A204.1 (cell line): ENCODE measurements around the gene ZC3H11A.
"Not testable (repeated sequence)": the region's sequence is repeated elsewhere in the genome, so short reads cannot be mapped to it uniquely, and the experiment has no call there.

Source experiments
- FAIRE-seq: peaks from 2 replicates; lab custom pipeline; 2012; peaks lifted over from hg19 to GRCh38; lab: Jason Lieb, UNC

Gene ZC3H11A

GRCh38 chr1:203795441-203796235, at the start of gene ZC3H11A, which contains the start of gene ZBED6:
Gene ZC3H11A, plus strand, starts transcription at chr1:203795623. Its CDS starts 21,448 bp downstream, at chr1:203817071.
Gene ZBED6, plus strand, starts transcription at chr1:203795623. Its CDS starts 1,900 bp downstream, at chr1:203797523.
- FAIRE-seq: peak; percentile 90

- FAIRE-seq: no peak
Observed at GRCh38 chr1:203746281-203746680, 49.1 kb upstream of the ZC3H11A start.

DNA sequence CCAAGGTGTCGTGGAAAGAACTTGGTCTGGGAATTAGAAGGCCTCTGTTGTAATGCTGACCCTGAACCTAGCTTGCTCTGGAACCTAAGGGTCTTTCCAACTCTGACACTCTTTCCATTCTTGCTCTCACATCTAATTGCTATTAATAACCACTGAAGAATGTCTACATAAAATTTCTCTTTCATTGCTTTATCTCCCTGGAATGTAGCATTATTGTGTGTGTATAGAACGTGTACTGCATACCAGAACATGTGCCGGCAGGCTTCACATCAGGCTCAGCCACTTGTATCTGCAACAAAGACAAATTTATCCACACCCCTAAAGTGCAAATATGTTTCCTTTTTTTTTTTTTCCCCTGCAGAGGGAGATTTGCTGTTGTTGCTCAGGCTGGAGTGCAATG, 44.4 kb upstream of the ZC3H11A start:
- no peak for FAIRE-seq

- FAIRE-seq: not testable (repeated sequence)
Observed at GRCh38 chr1:203751618-203752361, 43.6 kb upstream of the ZC3H11A start.

- no peak for FAIRE-seq
Observed at GRCh38 chr1:203754455-203754864, 41.0 kb upstream of the ZC3H11A start.

DNA sequence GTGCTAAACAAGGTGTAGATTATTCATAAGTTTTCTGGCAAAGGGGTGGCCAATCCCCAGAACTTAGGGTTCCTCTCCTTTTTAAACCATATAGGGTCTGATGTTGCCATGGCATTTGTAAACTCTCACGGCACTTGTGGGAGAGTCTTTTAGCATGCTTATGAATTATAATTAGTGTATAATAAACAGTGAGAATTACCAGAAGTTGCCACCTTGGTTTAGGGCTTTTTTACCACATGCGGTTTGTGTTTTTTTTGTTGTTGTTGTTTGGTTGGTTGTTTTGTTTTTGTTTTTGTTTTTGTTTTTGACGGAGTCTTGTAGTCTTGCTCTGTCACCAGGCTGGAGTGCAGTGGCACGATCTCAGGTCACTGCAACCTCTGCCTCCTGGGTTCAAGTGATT, 39.4 kb upstream of the ZC3H11A start:
- no peak for FAIRE-seq

GRCh38 chr1:203758749-203759148, 36.7 kb upstream of the ZC3H11A start:
- FAIRE-seq: not testable (repeated sequence)

DNA sequence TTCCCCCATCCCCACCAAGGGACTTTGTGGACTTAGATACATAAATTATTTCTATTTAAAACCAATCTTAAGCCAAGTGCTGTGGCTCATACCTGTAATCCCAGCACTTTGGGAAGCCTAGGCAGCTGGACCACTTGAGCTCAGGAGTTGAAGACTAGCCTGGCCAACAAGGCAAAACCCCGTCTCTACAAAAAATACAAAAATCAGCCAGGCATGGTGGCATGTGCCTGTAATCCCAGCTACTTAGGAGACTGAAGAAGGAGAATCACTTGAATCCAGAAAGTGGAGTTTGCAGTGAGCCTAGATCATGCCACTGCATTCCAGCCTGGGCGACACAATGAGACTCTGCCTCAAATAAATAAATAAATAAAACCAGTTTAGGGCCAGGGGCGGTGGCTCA, 34.9 kb upstream of the ZC3H11A start:
- no peak for FAIRE-seq

- FAIRE-seq: not testable (repeated sequence)
Observed at GRCh38 chr1:203761958-203762357, 33.5 kb upstream of the ZC3H11A start.

DNA sequence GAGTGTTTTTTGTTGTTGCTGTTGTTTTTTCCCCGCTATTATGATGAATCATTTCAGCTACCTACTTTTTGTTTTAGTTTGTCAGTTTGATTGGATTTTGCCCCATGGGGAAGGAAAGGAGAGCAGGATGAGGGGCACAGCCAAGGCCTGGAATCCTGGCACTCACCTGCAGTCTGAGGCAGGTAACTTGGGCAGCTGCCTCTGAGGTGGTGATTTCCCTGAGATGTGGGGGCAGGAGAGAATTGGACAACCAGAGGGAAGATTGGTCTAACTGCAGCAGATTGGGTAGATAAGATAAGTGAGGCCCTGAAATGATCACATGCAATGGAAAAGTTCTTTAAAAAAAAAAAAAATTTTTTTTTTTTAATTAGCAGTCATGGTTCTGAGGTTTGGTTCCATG, 31.9 kb upstream of the ZC3H11A start:
- FAIRE-seq: no peak

DNA sequence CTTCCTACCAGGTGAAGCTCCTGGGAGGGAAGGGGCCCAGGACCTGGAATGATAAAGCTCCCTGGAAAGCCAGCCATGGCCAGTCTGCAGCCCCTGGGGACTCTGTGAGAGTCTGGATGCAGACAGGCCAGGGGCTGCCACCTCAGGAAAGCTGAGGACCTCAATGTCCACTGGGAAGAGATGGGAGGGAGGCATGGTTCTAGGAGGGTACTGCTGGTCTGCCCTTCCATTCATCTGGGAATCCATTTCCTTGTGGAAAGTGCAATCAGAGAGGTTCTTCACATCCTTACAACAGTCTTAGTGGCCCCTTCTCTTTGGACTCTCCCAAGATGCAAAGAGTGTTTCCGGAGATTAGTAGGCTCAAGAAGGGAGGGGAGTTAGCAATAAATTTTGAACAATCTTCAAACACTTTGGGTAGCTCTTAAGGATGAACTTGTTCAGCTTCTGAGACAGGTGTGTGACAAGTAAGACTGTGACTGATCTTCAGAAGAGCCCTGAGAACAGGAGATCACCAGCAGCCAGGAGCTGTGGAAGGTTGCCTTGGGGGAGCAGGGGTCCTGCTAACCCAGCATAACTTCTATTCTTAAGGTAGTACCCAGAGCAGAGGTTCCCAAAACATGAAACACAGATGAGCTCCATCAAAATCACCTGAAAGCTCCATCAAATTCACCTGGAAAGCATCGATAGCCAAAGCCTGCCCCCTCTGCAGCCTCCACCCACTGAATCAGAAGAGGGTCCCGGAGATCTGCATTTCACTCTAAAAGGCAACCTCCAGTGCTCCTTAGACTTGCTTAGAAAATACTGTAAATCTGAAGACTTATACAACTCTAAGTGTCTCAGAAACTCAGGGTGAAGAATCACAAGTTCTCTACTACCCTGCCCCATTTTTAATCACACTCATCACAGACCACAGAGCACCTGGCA, 31.1 kb upstream of the ZC3H11A start:
- no peak for FAIRE-seq

- no peak for FAIRE-seq
Observed at GRCh38 chr1:203765029-203765837, 30.2 kb upstream of the ZC3H11A start, which contains the start of gene LAX1. Gene LAX1, plus strand, starts transcription at chr1:203765183. Its CDS starts 383 bp downstream, at chr1:203765566.

DNA sequence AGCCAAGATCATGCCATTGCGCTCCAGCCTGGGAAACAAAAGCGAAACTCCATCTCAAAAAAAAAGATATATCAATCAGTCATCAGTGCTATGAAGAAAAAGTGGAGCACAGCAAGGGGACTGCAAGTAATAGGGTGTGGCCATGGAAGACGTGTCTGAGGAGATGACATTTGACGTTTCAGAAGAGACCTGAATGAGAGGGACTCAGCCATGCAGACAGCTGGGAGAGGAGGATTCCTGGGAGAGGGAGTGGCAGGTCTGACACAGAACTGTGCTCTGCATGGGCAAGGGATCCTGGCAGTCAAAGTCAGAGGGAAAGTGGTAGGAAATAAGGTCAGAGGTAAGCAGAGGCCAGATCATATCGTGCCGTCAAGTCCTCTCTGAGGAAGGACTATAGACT, 27.2 kb upstream of the ZC3H11A start:
- FAIRE-seq: no peak

DNA sequence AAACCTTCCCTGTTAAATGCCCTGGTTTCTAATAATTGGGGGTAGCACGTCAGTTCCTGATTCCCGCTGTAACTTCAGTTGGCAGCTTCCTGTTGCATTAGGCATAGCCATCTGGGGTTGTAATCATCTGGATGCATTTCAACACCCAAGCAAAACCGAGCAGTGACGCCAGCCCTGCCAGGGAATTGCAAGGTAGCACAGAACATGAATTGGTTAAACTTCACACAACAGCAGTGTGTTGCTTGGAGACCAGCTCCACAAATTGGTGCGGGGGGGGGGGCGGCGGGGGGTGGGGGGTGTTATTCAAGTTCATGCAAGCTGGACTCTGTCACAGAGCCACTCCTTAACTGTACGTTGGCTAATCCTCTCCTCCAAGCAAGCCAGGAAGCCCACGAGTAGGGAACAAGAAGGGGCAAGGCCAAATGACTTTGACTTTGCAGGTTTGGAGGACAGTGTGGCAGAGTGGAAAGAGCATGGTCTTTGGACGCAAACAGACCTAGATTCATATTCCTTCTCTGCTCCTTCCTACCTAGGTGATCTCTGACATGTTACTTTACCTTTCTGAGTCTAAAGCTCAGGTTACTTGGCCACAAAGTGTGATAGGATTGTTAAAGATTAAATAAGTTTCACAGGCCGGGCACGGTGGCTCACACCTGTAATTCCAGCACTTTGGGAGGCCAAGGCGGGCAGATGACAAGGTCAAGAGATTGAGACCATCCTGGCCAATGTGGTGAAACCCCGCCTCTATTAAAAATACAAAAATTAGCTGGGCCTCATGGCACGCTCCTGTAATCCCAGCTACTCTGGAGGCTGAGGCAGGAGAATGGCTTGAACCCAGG, 25.7 kb upstream of the ZC3H11A start:
- FAIRE-seq: no peak

- no peak for FAIRE-seq
Observed at GRCh38 chr1:203771901-203772301, 23.5 kb upstream of the ZC3H11A start.

- FAIRE-seq: no peak
Observed at GRCh38 chr1:203772836-203773235, 22.6 kb upstream of the ZC3H11A start.

GRCh38 chr1:203776636-203777035, 18.8 kb upstream of the ZC3H11A start:
- no peak for FAIRE-seq

GRCh38 chr1:203777596-203777995, 17.8 kb upstream of the ZC3H11A start:
- FAIRE-seq: no peak

DNA sequence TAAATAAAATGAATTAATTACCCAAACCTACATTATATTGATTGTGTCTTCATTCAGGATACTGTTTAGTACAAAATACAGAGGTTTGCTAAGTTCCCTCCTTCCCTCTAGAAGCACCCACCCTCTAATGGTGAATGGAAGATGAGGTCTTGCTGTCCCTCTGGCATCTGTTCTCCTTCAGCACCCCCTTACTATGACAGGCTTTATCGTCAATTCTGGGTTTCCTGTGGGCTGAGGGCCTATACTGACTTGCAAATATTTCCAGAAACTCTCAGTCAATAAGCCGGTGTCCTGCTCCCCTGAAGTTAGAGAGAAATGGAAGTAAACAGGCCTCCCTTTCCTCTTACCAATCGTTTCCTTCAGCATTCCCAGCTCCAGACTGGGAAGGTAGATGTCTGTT, 17.3 kb upstream of the ZC3H11A start:
- FAIRE-seq: no peak

- FAIRE-seq: no peak
Observed at GRCh38 chr1:203778789-203779188, 16.6 kb upstream of the ZC3H11A start.
